H9 (cell line): ENCODE results near the gene FYN. TPM values are rescaled to one million over a fixed set of nuclear protein-coding genes. Genes with fewer than 3 reads are reported as not detected.

Experiments used
- DNase-seq: peaks from one replicate; pipeline ENCODE4 v3.0.0-alpha.2; 2017
- H2AFZ ChIP-seq: one replicate; pipeline ENCODE4 v1.6.1; 2013; ENCODE audit warnings: mild to moderate bottlenecking, low read length, control low read depth, moderate library complexity
- H2AK5ac ChIP-seq: 2 replicates; pipeline ENCODE4 v1.6.1; 2013; ENCODE audit warnings: low read length, control low read depth, mixed read lengths; ENCODE audit not compliant: insufficient read length
- H2BK120ac ChIP-seq: one replicate; pipeline ENCODE4 v1.6.1; 2013; ENCODE audit warnings: low read depth, mild to moderate bottlenecking, low read length, control low read depth, inconsistent platforms; ENCODE audit not compliant: poor library complexity, severe bottlenecking
- H2BK12ac ChIP-seq: 2 replicates; pipeline ENCODE4 v1.6.1; 2013; ENCODE audit warnings: low read length, control low read depth, mixed read lengths, low read depth; ENCODE audit not compliant: insufficient read length
- H2BK15ac ChIP-seq: 2 replicates; pipeline ENCODE4 v1.6.1; 2013; ENCODE audit warnings: low read depth, low read length, control low read depth
- H2BK20ac ChIP-seq: one replicate; pipeline ENCODE4 v1.6.1; 2013; ENCODE audit warnings: low read depth, mild to moderate bottlenecking, low read length, control low read depth, inconsistent platforms; ENCODE audit not compliant: poor library complexity, severe bottlenecking
- H2BK5ac ChIP-seq: 2 replicates; pipeline ENCODE4 v1.6.1; 2013; ENCODE audit warnings: low read length, control low read depth, mixed read lengths; ENCODE audit not compliant: insufficient read length
- H3K14ac ChIP-seq: 2 replicates; pipeline ENCODE4 v1.6.1; 2013; ENCODE audit warnings: low read length, control low read depth; ENCODE audit not compliant: insufficient read depth
- H3K18ac ChIP-seq: 2 replicates; pipeline ENCODE4 v1.6.1; 2013; ENCODE audit warnings: low read depth, mild to moderate bottlenecking, mixed read lengths, low read length, control low read depth; ENCODE audit not compliant: insufficient read length
- H3K23ac ChIP-seq: 2 replicates; pipeline ENCODE4 v1.6.1; 2013; ENCODE audit warnings: low read length, control low read depth, mixed read lengths, low read depth; ENCODE audit not compliant: insufficient read length
- H3K23me2 ChIP-seq: 2 replicates; pipeline ENCODE4 v1.6.1; 2013; ENCODE audit warnings: low read depth, mild to moderate bottlenecking, mixed read lengths, low read length, control low read depth; ENCODE audit not compliant: insufficient read length, poor library complexity, severe bottlenecking
- H3K27ac ChIP-seq: 2 replicates; pipeline ENCODE4 v1.5.1; 2013; ENCODE audit warnings: low read length, control low read depth, mixed read lengths, low read depth; ENCODE audit not compliant: insufficient read length
- H3K27me3 ChIP-seq: 2 replicates; pipeline ENCODE4 v1.6.1; 2013; ENCODE audit warnings: low read length, control low read depth, inconsistent platforms; ENCODE audit not compliant: insufficient read depth
- H3K4ac ChIP-seq: 2 replicates; pipeline ENCODE4 v1.6.1; 2013; ENCODE audit warnings: low read depth, mild to moderate bottlenecking, control low read depth, inconsistent platforms, low read length, moderate library complexity
- H3K4me1 ChIP-seq: 2 replicates; pipeline ENCODE4 v1.6.1; 2013; ENCODE audit warnings: low read length, control low read depth, inconsistent platforms; ENCODE audit not compliant: insufficient read depth
- H3K4me2 ChIP-seq: 2 replicates; pipeline ENCODE4 v1.6.1; 2013; ENCODE audit warnings: low read length, control low read depth, mixed read lengths; ENCODE audit not compliant: insufficient read length, insufficient read depth
- H3K56ac ChIP-seq: 2 replicates; pipeline ENCODE4 v1.6.1; 2013; ENCODE audit warnings: low read depth, mild to moderate bottlenecking, mixed read lengths, low read length, control low read depth; ENCODE audit not compliant: insufficient read length
- H3K79me1 ChIP-seq: 2 replicates; pipeline ENCODE4 v1.6.1; 2013; ENCODE audit warnings: low read depth, mild to moderate bottlenecking, moderate library complexity, low read length, control low read depth, inconsistent platforms; ENCODE audit not compliant: insufficient read depth, poor library complexity, severe bottlenecking
- H3K79me2 ChIP-seq: 2 replicates; pipeline ENCODE4 v1.6.1; 2013; ENCODE audit warnings: low read length, control low read depth, inconsistent platforms; ENCODE audit not compliant: insufficient read depth
- H3K9ac ChIP-seq: 2 replicates; pipeline ENCODE4 v1.6.1; 2013; ENCODE audit warnings: low read length, control low read depth, mixed read lengths; ENCODE audit not compliant: insufficient read length; ENCODE audit errors: extremely low read depth
- H3K9me3 ChIP-seq: one replicate; pipeline ENCODE4 v1.6.1; 2013; ENCODE audit warnings: low read depth, low read length, inconsistent platforms; ENCODE audit not compliant: control insufficient read depth
- H3T11ph ChIP-seq: one replicate; pipeline ENCODE4 v1.6.1; 2013; ENCODE audit warnings: mild to moderate bottlenecking, low read length, control low read depth, inconsistent platforms
- H4K20me1 ChIP-seq: one replicate; pipeline ENCODE4 v1.6.1; 2013; ENCODE audit not compliant: control insufficient read depth, insufficient read length, insufficient read depth
- H4K5ac ChIP-seq: 2 replicates; pipeline ENCODE4 v1.6.1; 2013; ENCODE audit warnings: low read depth, mild to moderate bottlenecking, mixed read lengths, low read length, control low read depth; ENCODE audit not compliant: insufficient read length
- H4K8ac ChIP-seq: replicated peaks from 2 replicates; pipeline ENCODE4 v1.6.1; 2013; ENCODE audit warnings: low read length, control low read depth, mixed read lengths, low read depth; ENCODE audit not compliant: insufficient read length
- H4K91ac ChIP-seq: 2 replicates; pipeline ENCODE4 v1.6.1; 2013; ENCODE audit warnings: low read depth, mild to moderate bottlenecking, moderate library complexity, mixed read lengths, low read length, control low read depth; ENCODE audit not compliant: insufficient read length
- H3K27ac Mint-ChIP-seq, 3 experiments: 2 replicates in 2 of 3; 3 replicates in 1 of 3; pipeline ENCODE4 v1.8.0; 2020 to 2021; ENCODE audit warnings: mixed read lengths in 3 of 3, mild to moderate bottlenecking in 1 of 3, moderate library complexity in 1 of 3
- H3K27me3 Mint-ChIP-seq: 2 replicates; pipeline ENCODE4 v1.8.0; 2021; ENCODE audit warnings: low read depth, mild to moderate bottlenecking, moderate library complexity, mixed read lengths
- H3K36me3 Mint-ChIP-seq, 3 experiments: 2 replicates in 2 of 3; 3 replicates in 1 of 3; pipeline ENCODE4 v1.8.0; 2020 to 2021; ENCODE audit warnings: low read depth in 3 of 3, mixed read lengths in 3 of 3; ENCODE audit not compliant: insufficient read depth in 1 of 3
- H3K4me1 Mint-ChIP-seq, 2 experiments: 2 replicates each; pipeline ENCODE4 v1.8.0; 2020; ENCODE audit warnings: mixed read lengths in 2 of 2
- H3K4me3 Mint-ChIP-seq, 2 experiments: 2 replicates in 1 of 2; 3 replicates in 1 of 2; pipeline ENCODE4 v1.8.0; 2020 to 2021; ENCODE audit warnings: mild to moderate bottlenecking in 2 of 2, mixed read lengths in 2 of 2, moderate library complexity in 1 of 2
- H3K9me3 Mint-ChIP-seq, 2 experiments: 2 replicates in 1 of 2; 3 replicates in 1 of 2; pipeline ENCODE4 v1.8.0; 2020; ENCODE audit warnings: mild to moderate bottlenecking in 2 of 2, mixed read lengths in 2 of 2, moderate library complexity in 1 of 2
- WGBS: extraction: QIAGEN DNeasy Blood & Tissue Kit; methylation state at CpG from one replicate; pipeline ENCODE4 v1.1.7; 2013; ENCODE audit warnings: missing lambda C conversion rate, low lambda C conversion rate, mixed read lengths; ENCODE audit not compliant: insufficient read length; ENCODE audit errors: extremely low coverage; 5-methylcytosine and 5-hydroxymethylcytosine counted together
- total RNA-seq: library from RNA; stranded (reverse); gene quantifications from 2 replicates; pipeline ENCODE4 v1.2.1, GENCODE V29; 2021
- TF ChIP-seq, protein P1 (sequence below): fragments of 200-600 bp; sonication (generic); conservative IDR thresholded peaks from 3 replicates; pipeline ENCODE4 v1.8.0; 2021; ENCODE audit warnings: antibody characterized with exemption, mild to moderate bottlenecking

Gene FYN
- total RNA-seq, 1 experiment from 2014 or later, result 64.8 TPM

DNA sequence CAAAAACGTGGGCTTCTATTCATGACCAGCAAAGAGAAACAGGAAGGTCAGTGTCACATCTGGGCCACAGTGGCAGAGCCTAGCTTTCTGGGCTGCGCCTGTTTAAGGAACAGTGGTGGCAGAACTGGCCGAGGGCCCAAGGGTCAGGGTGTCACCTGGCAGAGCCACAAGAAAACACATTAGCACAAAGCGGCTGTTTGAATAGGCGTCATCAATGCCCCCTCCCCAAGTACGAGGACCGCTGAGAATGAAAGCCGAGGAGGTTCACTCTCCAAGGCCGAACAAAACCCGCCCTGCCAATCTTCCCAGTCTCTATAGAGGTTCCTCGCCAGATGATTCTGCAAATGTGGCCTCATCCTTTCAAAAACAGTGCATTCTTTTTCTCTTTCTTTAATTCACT lies 142.4 kb downstream of the FYN start:
- Histone ChIP-seq H3K4me2 (no peak overlapping the region), H4K8ac (no peak overlapping the region), H3K23ac (no peak overlapping the region), H3K4ac (no peak overlapping the region), H3K9me3 (peaks cover 8% of the 10 kb centered on the region), H4K5ac (no peak overlapping the region), H2BK15ac (no peak overlapping the region), H3K79me1 (no peaks in the 10 kb centered on the region), H3K79me2 (no peaks in the 10 kb centered on the region), H2BK5ac (no peak overlapping the region), H3T11ph (no peak overlapping the region), H3K56ac (no peak overlapping the region), H3K27ac (no peak overlapping the region), H3K18ac (no peak overlapping the region), H3K27me3 (no peaks in the 10 kb centered on the region), H2BK20ac (no peak overlapping the region), H2AK5ac (no peak overlapping the region), H4K20me1 (no peaks in the 10 kb centered on the region), H3K23me2 (no peaks in the 10 kb centered on the region), H3K14ac (no peak overlapping the region), H2BK120ac (no peak overlapping the region), H3K4me1 (peaks cover 5% of the 10 kb centered on the region), H4K91ac (no peak overlapping the region), H3K9ac (no peak overlapping the region), H2AFZ (no peak overlapping the region), H2BK12ac (no peak overlapping the region)
- DNase-seq, result no peak
- peaks cover 26 to 40% of the 10 kb centered on the region in 2 experiments for H3K4me1 Mint-ChIP-seq
- H3K4me3 Mint-ChIP-seq, result 0 out of 5 replicates have a peak overlapping the region, but pooled peaks of 1 of the 2 experiments have one; percentile 7
- H3K27ac Mint-ChIP-seq, result peak overlapping the region in 2 of 3 experiments; percentile 69 to 91; a peak in 5 of 7 replicates
- peaks cover 16 to 22% of the 10 kb centered on the region in 2 experiments for H3K9me3 Mint-ChIP-seq
- TF ChIP-seq, protein P1, sequence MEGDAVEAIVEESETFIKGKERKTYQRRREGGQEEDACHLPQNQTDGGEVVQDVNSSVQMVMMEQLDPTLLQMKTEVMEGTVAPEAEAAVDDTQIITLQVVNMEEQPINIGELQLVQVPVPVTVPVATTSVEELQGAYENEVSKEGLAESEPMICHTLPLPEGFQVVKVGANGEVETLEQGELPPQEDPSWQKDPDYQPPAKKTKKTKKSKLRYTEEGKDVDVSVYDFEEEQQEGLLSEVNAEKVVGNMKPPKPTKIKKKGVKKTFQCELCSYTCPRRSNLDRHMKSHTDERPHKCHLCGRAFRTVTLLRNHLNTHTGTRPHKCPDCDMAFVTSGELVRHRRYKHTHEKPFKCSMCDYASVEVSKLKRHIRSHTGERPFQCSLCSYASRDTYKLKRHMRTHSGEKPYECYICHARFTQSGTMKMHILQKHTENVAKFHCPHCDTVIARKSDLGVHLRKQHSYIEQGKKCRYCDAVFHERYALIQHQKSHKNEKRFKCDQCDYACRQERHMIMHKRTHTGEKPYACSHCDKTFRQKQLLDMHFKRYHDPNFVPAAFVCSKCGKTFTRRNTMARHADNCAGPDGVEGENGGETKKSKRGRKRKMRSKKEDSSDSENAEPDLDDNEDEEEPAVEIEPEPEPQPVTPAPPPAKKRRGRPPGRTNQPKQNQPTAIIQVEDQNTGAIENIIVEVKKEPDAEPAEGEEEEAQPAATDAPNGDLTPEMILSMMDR, result no peak
- no CpG with 5 or more reads among the region's 11 CpGs for WGBS
- no peaks in the 10 kb centered on the region for H3K27me3 Mint-ChIP-seq
- H3K36me3 Mint-ChIP-seq, result peaks cover 25 to 30% (median 28%) of the 10 kb centered on the region in 3 experiments
